ENCODE data around the gene ZC3H14. TPM values are rescaled to one million over a fixed set of nuclear protein-coding genes. Genes with fewer than 3 reads are reported as not detected.

The ZC3H14 gene
- total and polyA plus RNA-seq, 11 donors: 27.6 to 62.7 (median 42.7) TPM

- TF ChIP-seq CTCF (IDR thresholded peaks at IDR 0.05): no peak
- TF ChIP-seq POLR2A (IDR thresholded peaks at IDR 0.05): no peak
- H3K9me3 ChIP-seq: no peaks in the 10 kb centered on the region
- peaks cover 0 to 23% (median 14%) of the 10 kb centered on the region in 9 donors for H3K36me3 ChIP-seq
- intact Hi-C loops (cut with DNase I): no loop called here
- no peak overlapping the region for H3K27ac ChIP-seq
- DNase-seq (no peak), ATAC-seq (no peak)
- H3K27me3 ChIP-seq: no peaks in the 10 kb centered on the region
- WGBS, 4 donors: 94 to 100% (median 97%) methylated on average over 1 of the region's 1 CpG
- H3K4me1 ChIP-seq: peaks cover 0 to 16% (median 7%) of the 10 kb centered on the region in 12 donors
- H3K4me3 ChIP-seq: no peak overlapping the region
Observed at GRCh38 chr14:88617479-88617878, 54.6 kb downstream of the ZC3H14 start.

GRCh38 chr14:88618476-88618875 is 55.6 kb downstream of the ZC3H14 start:
- intact Hi-C loops (cut with DNase I): no loop called here
- Histone ChIP-seq H3K27ac (no peak overlapping the region), H3K4me1 (peaks cover 0 to 12% (median 7%) of the 10 kb centered on the region in 12 donors), H3K27me3 (no peaks in the 10 kb centered on the region), H3K9me3 (no peaks in the 10 kb centered on the region), H3K36me3 (peaks cover 0 to 13% (median 6%) of the 10 kb centered on the region in 9 donors), H3K4me3 (no peak overlapping the region)
- DNase-seq: no peak
- ATAC-seq: no peak
- TF ChIP-seq CTCF (IDR thresholded peaks at IDR 0.05) (no peak), POLR2A (IDR thresholded peaks at IDR 0.05) (no peak)
- WGBS, 4 donors: 78 to 88% (median 83%) methylated on average over 5 of the region's 5 CpGs

DNA sequence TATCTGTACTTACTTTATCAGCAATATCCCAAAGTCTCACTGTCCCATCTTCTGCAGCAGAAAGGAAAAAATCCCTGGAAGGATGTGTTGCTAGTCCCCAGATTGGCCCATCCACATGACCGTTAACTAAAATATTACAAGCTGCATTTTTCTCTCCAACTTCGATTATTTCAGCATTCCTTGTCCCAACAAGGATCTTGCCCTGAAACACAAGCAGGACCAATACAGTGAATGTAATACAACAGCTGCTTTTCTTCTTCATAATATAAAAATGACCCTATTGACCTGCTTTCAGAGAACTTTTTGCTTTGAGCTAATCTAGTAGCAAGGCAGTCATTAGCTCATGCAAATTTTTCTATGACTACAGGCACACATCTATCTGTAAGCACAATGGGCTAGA is 58.3 kb downstream of the ZC3H14 start:
- 70 to 78% (median 76%) methylated on average over 2 of the region's 2 CpGs for WGBS, 4 donors
- intact Hi-C loops (cut with DNase I): no loop called here
- Histone ChIP-seq H3K9me3 (no peaks in the 10 kb centered on the region), H3K36me3 (peaks cover 0 to 3% (median 0%) of the 10 kb centered on the region in 9 donors), H3K27me3 (no peaks in the 10 kb centered on the region), H3K4me3 (no peak overlapping the region), H3K4me1 (no peaks in the 10 kb centered on the region), H3K27ac (no peak overlapping the region)
- ATAC-seq (no peak), DNase-seq (no peak)
- TF ChIP-seq POLR2A (IDR thresholded peaks at IDR 0.05) (no peak), CTCF (IDR thresholded peaks at IDR 0.05) (no peak)

GRCh38 chr14:88625671-88626070 is 62.8 kb downstream of the ZC3H14 start:
- Histone ChIP-seq H3K9me3 (no peaks in the 10 kb centered on the region), H3K36me3 (no peaks in the 10 kb centered on the region), H3K27ac (no peak overlapping the region), H3K4me1 (no peaks in the 10 kb centered on the region), H3K27me3 (no peaks in the 10 kb centered on the region), H3K4me3 (no peak overlapping the region)
- intact Hi-C loops (cut with DNase I): no loop called here
- DNase-seq (no peak), ATAC-seq (no peak)
- 95 to 98% (median 98%) methylated on average over 3 of the region's 3 CpGs for WGBS, 4 donors
- TF ChIP-seq POLR2A (IDR thresholded peaks at IDR 0.05) (no peak), CTCF (IDR thresholded peaks at IDR 0.05) (no peak)

Data from heart left ventricle (tissue), 16 donors.